Psoas muscle (tissue), 8 donors: ENCODE results near the gene FBXL19. TPM values are rescaled to one million over a fixed set of nuclear protein-coding genes. Genes with fewer than 3 reads are reported as not detected.
A peak's percentile ranks its signal among the peaks of the same experiment; 100 is the strongest.

ENCODE experiments used
- ATAC-seq, 4 donors: fragments of 200-7000 bp; cut with Tn5 transposase; one replicate each; pipeline ENCODE4 v1.9.1; 2020; ENCODE audit warnings: moderate library complexity in 3 of 4, mild to moderate bottlenecking in 2 of 4
- DNase-seq, 2 donors: peaks; one replicate each; pipeline ENCODE4 v3.0.0-alpha.2; 2020
- H3K27ac ChIP-seq: fragments of 200-600 bp; one replicate; pipeline ENCODE4 v1.8.0; 2022
- H3K27me3 ChIP-seq, 3 donors: fragments of 200-600 bp in 1 of 3; one replicate each; pipeline versions ENCODE4 v1.6.1 to v1.8.0; 2013 to 2022; ENCODE audit warnings: low read length in 2 of 3, mild to moderate bottlenecking in 2 of 3, moderate library complexity in 1 of 3; ENCODE audit not compliant: insufficient read depth in 3 of 3
- H3K36me3 ChIP-seq, 2 donors: fragments of 200-600 bp in 1 of 2; one replicate each; pipeline versions ENCODE4 v1.6.1 to v1.8.0; 2013 to 2022; ENCODE audit warnings: low read depth in 1 of 2, mild to moderate bottlenecking in 1 of 2, moderate library complexity in 1 of 2; ENCODE audit not compliant: insufficient read depth in 1 of 2
- H3K4me1 ChIP-seq: fragments of 200-600 bp; one replicate; pipeline ENCODE4 v1.8.0; 2022
- H3K4me3 ChIP-seq: fragments of 200-600 bp; one replicate; pipeline ENCODE4 v1.8.0; 2022; ENCODE audit warnings: mild to moderate bottlenecking
- H3K9me3 ChIP-seq: fragments of 200-600 bp; one replicate; pipeline ENCODE4 v1.8.0; 2022
- CTCF ChIP-seq: fragments of 200-600 bp; IDR thresholded peaks from one replicate; pipeline ENCODE4 v1.8.0; 2022; ENCODE audit warnings: antibody characterized with exemption
- WGBS, 3 donors: extraction: QIAGEN DNeasy Blood & Tissue Kit; methylation state at CpG; one replicate each; pipeline versions ENCODE4 v1.1.6 to v1.1.7; 2013; 5-methylcytosine and 5-hydroxymethylcytosine counted together
- intact Hi-C, 2 donors: fragments of 100-400 bp; cut with DNase I; formaldehyde crosslinking; loops; one replicate each; pipeline versions ENCODE4 v1.11.0 to v1.14.2; 2022
- polyA plus RNA-seq, 3 donors: library from polyadenylated mRNA; stranded (reverse); fragments of 200-250 nt; gene quantifications; one replicate each; pipeline ENCODE4 v1.2.3, GENCODE V29; 2013
- total RNA-seq, 4 donors: library from RNA; stranded (reverse); fragmentation: NEBNext Ultra II Directional in 2 of 4; extraction: Animal tissue kit (Norgen Biotek cat#: 25700) in 2 of 4; gene quantifications; one replicate each; pipeline versions ENCODE4 v1.2.1 to v1.2.4, GENCODE V29; 2021 to 2023
- donor health status: healthy with polysubstance abuse.
- donor health status: DM: no; HTN: no; CAD: no; lungs with moderate emphysema.
- donor health status: Bipolar disorder and iron deficiency.
- donor health status: healthy.
- donor health status: DM: yes; HTN: yes; CAD: no.
- donor health status: DM: no; HTN: no; CAD: no.
- donor health status: DM: no; HTN: no; CAD: no.
- donor health status: DM: yes; HTN: yes; CAD: no.

Gene FBXL19
- total and polyA plus RNA-seq, 7 donors = 2.8 to 5.4 (median 4.1) TPM

GRCh38 chr16:30900588-30900987 is 22.8 kb upstream of the FBXL19 start:
- Histone ChIP-seq H3K4me1 (peaks cover 14% of the 10 kb centered on the region), H3K27ac (no peak overlapping the region), H3K27me3 (no peaks in the 10 kb centered on the region), H3K36me3 (peaks cover 0 to 5% of the 10 kb centered on the region in 2 donors), H3K9me3 (no peaks in the 10 kb centered on the region), H3K4me3 (no peak overlapping the region)
- WGBS, 3 donors = 98 to 100% (median 99%) methylated on average over 5 of the region's 5 CpGs
- intact Hi-C loops = no loop called here
- ATAC-seq = no peak
- no peak for DNase-seq
- TF ChIP-seq CTCF = no peak

- H3K36me3 ChIP-seq = peaks cover 0 to 5% of the 10 kb centered on the region in 2 donors
- H3K27me3 ChIP-seq = no peaks in the 10 kb centered on the region
- DNase-seq (no peak), ATAC-seq (no peak)
- intact Hi-C loops = loop anchor here (2.0 kb wide), 1 partner anchor 57 kb away; no protein-coding TSS in a partner anchor
- no peak for TF ChIP-seq CTCF
- peaks cover 14% of the 10 kb centered on the region for H3K4me1 ChIP-seq
- peak overlapping the region; percentile 88 for H3K27ac ChIP-seq
- H3K9me3 ChIP-seq = no peaks in the 10 kb centered on the region
- 30 to 49% (median 30%) methylated on average over 5 to 6 of the region's 6 CpGs for WGBS, 3 donors
- H3K4me3 ChIP-seq = peak overlapping the region; percentile 65
Measured at GRCh38 chr16:30901201-30902028, 22.0 kb upstream of the FBXL19 start.

- peak; percentile 63 for TF ChIP-seq CTCF
- intact Hi-C loops = loop anchor here (2.0 kb wide), 1 partner anchor 58 kb away; no protein-coding TSS in a partner anchor
- peak; percentile 74 to 87 for DNase-seq
- Histone ChIP-seq H3K27me3 (no peaks in the 10 kb centered on the region), H3K36me3 (peaks cover 0 to 5% of the 10 kb centered on the region in 2 donors), H3K4me3 (peak overlapping the region; percentile 65), H3K9me3 (no peaks in the 10 kb centered on the region), H3K4me1 (peaks cover 12% of the 10 kb centered on the region), H3K27ac (peak overlapping the region; percentile 88)
- peak; percentile 85 to 91 (median 86) for ATAC-seq
- 7 to 17% (median 8%) methylated on average over 51 to 99 of the region's 99 CpGs for WGBS, 3 donors
Measured at GRCh38 chr16:30902029-30902972, 21.1 kb upstream of the FBXL19 start.

- intact Hi-C loops = loop anchor here (2.0 kb wide), 1 partner anchor 58 kb away; no protein-coding TSS in a partner anchor
- DNase-seq = no peak
- Histone ChIP-seq H3K9me3 (no peaks in the 10 kb centered on the region), H3K4me1 (peaks cover 9% of the 10 kb centered on the region), H3K4me3 (peak overlapping the region; percentile 65), H3K27ac (peak overlapping the region; percentile 88), H3K27me3 (no peaks in the 10 kb centered on the region), H3K36me3 (peaks cover 0 to 5% of the 10 kb centered on the region in 2 donors)
- WGBS, 3 donors = 76 to 80% (median 78%) methylated on average over 4 of the region's 4 CpGs
- peak in 1 of 4 donors; percentile 19 for ATAC-seq
- TF ChIP-seq CTCF = no peak
Measured at GRCh38 chr16:30903002-30903401, 20.4 kb upstream of the FBXL19 start.
